NCI-H2029 (cell line): ENCODE measurements around the gene ACKR2.
"Not testable (repeated sequence)": the region's sequence is repeated elsewhere in the genome, so short reads cannot be mapped to it uniquely, and the experiment has no call there.

Experiments
- DNase-seq: peaks from one replicate; lab custom pipeline; 2025; lab: John Stamatoyannopoulos, UW

Gene ACKR2

DNA sequence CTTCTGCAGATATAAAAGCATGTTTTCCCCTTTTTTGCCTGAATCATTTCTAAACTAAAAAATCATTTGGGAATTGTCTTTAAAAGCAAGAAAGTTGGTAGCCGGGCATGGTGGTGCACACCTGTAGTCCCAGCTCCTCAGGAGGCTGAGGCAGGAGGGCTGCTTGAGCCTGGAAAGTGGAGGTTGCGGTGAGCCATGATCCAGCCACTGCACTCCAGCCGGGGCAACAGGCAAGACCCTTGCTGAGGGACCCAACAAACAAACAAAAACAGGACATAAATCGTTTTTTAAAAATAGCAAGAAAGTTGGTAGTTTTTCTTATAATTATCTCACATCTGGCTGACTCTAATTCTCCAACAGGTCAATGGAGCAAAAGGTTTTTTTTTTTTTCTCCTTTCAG, 7.5 kb upstream of the ACKR2 start:
- DNase-seq, result no peak

GRCh38 chr3:42802876-42803413, 6.3 kb upstream of the ACKR2 start:
- no peak for DNase-seq

DNA sequence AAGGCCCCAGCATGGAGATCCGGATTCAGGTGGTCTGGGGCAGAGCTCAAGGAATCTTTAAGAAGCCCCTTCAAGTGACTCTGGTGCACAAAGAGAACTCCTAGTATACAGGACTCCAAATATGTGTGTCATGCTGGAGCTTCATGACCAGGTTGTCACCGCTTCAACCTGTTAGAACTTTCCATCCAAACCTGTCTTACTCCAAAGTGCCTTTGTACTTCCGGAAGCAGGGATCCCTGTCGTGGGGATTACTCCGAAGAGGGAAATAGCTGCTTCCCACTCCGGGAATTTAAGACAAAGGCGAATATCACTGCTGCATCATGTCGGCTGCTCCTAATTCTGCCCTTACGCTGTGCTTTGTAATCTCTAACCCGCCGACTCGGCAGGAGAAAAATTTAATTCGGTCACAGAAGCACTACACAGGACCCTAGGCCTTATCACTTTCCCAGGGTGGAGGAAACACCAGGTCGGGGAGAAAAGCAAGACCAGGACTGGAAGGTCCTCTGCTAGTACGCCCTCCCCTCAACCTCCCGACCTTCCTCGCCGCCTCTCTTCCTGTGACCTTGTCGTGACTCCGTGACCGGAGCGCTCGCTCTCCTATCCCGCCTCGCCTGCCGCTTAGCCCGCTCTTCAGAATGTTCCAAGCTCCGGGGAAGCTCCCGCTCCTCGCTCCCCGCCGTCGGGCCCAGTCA, 5.7 kb upstream of the ACKR2 start:
- peak; percentile 45 for DNase-seq

GRCh38 chr3:42804106-42804830, 5.0 kb upstream of the ACKR2 start, which contains the start of gene HIGD1A:
Gene HIGD1A, minus strand, starts transcription at chr3:42804490. Its CDS starts 10,237 bp downstream, at chr3:42794253.
- peak; percentile 96 for DNase-seq

- DNase-seq, result no peak
These were observed 4.5 kb upstream of the ACKR2 start for GRCh38 chr3:42804831-42805132.

DNA sequence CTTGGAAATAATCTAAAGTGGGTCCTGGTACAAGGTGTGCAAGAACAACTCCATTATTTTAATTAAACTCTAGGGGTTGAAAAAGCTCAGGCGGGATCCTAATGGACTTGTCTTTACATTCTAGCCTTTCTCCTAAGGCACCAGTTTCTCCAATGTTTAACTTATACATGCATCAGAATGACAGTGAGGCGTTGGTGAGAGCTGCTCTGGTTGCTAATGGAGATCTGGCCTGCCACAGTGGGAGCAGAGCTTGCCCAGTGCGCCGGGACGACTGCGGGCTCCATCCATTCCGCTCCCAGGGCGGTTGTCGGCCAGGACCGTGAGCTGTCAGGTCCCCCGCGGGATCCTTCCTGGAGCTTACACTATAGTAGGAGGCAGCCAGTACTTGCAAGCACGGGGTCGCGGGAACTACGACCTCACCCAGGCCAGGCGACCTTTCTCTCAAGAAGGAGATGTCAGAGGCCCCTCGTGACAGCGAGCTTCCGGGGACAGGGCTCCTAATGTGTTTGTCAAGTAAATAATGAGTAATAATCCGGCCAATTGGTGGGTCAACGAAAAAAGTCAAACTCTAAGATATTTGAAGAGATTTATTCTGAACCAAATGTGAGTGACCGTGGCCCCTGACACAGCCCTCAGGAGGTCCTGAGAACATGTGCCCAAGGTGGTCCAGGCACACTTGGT, 4.0 kb upstream of the ACKR2 start:
- no peak for DNase-seq

DNA sequence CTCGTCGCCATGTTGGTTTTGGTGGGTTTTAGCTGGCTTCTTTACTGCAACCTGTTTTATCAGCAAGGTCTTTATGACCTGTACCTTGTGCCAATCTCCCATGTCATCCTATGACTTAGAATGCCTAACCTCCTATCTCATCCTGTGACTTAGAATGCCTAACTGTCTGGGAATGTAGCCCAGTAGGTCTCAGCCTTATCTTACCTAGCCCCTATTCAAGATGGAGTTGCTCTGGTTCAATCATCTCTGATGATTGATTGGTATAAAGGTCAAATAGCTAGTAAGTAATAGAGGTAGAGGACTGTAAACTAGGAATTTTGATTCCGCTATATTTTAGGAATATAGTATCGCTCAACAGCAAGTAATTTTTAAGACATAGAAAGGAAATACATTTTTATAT, 1.3 kb upstream of the ACKR2 start:
- no peak for DNase-seq

DNA sequence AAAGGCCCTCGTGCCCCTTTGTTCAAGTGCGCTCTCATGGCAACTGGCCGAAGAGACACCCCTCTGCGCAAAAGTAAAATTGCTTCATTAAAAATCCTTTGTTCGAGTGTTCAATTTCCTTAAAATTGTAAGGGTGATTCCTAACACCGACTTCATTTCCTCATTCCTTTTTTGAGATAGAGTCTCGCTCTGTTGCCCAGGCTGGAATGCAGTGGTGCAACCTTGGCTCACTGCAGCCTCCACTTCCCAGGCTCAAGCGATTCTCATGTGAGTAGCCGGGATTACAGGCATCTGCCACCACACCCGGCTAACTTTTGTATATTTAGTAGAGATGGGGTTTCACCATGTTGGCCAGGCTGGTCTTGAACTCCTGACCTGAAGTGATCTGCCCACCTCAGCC, 1.5 kb downstream of the ACKR2 start:
- not testable (repeated sequence) for DNase-seq

DNA sequence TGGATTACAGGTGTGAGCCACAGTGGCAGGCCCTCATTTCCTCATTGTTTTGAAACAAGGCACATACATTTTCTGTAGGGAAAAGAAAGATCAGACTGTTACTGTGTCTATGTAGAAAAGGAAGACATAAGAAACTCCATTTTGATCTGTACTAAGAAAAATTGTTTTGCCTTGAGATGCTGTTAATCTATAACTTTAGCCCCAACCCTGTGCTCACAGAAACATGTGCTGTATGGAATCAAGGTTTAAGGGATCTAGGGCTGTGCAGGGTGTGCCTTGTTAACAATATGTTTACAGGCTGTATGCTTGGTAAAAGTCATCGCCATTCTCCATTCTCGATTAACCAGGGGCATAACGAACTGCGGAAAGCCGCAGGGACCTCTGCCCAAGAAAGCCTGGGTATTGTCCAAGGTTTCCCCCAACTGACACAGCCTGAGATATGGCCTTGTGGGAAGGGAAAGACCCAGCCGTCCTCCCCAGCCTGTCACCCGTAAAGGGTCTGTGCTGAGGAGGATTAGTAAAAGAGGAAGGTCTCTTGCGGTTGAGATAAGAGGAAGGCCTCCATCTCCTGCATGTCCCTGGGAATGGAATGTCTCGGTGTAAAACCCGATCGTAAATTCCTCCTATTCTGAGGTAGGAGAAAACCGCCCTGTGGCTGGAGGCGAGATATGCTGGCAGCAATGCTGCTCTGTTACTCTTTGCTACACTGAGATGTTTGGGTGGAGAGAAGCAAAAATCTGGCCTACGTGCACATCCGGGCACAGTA, 2.1 kb downstream of the ACKR2 start:
- not testable (repeated sequence) for DNase-seq

DNA sequence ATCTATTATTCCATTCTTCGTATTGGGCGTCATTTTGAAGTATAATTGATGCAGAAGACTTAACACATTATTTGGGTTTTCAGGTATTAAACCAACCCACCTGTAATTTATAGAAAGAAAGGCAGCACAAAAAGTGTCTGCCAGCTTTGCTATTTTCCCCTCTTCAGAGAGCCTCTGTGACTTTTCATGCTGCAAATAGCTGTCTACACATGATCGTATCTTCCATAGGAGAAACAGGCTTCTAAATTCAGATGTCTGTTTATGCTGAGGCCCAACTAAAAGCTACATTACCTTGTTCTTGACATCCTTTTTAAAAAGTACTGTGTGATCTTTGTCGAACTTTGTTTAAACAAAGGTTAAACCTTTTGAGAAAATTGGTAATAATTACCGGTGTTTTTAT, 5.0 kb downstream of the ACKR2 start:
- no peak for DNase-seq

DNA sequence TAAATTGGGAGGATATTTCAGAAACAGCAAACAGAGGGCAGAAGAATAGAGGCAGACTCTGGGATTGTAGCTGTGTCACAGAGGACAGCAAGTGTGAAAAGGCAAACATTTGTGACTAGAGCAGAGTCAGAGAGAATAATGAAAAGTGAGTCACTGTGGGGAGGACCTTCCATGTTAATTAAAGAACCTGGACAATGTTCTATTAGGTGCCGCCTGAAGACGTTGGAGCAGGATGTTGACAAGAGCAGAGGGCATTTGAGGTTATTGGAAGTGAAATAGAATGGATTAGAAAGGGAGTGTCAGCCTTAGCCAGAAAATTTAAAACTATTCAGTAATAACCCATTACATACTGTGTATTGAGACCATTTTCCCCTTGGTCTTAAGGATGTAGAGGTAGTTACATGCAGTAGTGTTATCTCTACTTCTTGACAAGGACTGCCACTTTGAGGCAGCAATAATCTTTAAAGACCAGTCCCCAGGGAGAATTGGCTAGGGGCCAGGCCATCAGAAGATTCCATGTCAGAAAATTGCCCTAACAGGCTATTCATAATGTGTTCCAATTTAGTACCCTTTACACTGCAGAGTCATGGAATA, 5.8 kb downstream of the ACKR2 start:
- DNase-seq, result no peak

DNA sequence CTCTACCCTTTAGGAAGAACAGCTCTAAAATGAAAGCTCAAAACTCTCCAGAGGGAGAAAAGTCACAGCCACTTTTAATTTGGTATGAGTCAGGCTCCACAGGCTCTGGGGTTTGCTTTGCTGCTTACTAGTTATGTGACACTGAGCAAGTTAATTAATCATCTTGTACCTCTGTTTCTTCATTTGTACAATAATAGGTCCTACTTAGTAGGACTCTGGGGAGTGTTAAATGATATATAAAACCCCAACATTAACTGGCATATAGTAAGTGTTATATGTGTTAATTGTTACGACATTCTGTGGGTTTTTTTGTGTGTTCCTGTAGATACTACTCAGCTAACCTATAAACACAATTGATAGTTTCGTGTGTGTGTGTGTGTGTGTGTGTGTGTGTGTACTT, 6.6 kb downstream of the ACKR2 start:
- DNase-seq, result no peak

GRCh38 chr3:42819351-42819965, 10.2 kb downstream of the ACKR2 start:
- peak; percentile 89 for DNase-seq

DNA sequence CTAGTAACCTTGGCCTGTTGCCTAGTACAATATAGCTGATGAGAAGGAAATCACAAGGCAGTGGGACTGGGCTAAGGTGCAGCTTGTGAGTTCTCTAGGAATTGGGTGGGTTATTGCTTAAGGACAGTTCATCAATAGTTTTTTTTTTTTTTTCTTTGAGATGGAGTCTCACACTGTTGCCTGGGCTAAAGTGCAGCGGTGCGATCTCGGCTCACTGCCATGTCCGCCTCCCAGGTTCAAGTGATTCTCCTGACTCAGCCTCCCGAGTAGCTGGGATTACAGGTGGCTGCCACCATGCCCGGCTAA, 11.5 kb downstream of the ACKR2 start:
- no peak for DNase-seq

DNA sequence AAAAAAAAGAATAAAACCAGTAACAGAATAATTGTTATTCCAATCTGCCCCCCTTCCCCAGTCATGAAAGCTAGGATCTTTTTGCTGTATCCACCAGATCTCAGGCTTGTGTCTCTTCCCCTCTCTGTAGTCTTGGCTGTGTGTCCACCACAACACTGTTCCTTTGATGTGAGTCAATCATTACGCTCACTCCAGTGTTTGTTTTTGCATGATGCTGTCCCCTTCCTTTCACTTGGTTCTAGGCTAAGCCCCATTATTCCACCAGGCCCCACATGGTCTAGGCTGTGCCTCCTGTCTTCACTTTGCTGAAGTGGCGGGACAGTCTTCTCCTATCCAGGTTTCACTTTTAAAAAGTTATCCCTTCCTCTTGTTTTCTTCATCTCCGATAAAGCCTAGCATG, 13.6 kb downstream of the ACKR2 start:
- DNase-seq, result no peak

GRCh38 chr3:42823351-42823750, 14.1 kb downstream of the ACKR2 start:
- DNase-seq, result no peak

GRCh38 chr3:42826141-42826540, 16.9 kb downstream of the ACKR2 start:
- no peak for DNase-seq

GRCh38 chr3:42827023-42827422, 17.8 kb downstream of the ACKR2 start:
- DNase-seq, result no peak

DNA sequence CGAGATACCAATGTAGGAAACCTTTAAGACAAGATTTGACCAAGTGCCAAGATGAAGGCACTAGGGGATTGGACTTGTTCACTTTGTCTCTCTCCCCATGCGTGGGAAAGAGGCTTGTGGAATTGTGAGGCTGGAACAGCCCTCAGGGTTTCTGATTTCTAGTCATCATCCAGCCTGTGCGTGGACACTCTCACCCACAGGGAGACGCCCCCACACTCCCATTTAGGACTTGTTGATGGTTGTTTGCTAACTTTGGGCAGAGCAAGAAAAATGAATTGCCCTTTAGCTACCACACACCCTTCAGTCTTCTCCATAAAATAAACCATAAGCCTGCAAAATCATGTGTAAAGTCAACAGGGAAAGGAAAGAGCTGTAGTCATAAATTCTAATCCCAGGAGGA, 18.4 kb downstream of the ACKR2 start:
- DNase-seq, result no peak

DNA sequence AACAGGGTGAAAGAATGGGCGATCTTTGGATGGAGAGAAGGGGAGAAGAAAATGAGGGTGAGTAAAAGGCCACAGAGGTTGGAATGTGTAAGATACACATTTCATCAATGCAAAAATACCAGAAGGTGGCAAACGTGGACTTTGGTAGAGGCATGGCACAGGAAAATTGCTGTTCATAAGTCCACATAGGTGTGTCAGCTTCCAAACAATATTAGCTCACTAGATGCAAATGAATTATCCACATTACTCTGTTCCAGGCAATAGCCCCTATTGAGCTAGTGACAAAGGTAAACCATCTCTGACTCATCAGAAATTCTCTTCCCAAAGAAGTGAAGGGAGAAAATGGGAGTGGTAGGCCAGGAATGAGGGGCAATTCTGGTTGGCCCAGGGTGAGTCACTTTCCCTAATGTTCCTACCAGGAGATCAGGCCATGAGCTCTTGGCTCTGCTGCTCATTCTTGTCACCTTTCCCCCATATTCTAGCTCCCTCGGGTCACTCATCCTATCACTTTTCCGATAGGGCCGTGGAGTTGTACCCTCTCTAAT, 19.9 kb downstream of the ACKR2 start:
- no peak for DNase-seq
